ENCODE results near the gene TRPM3.

TRPM3 gene

DNA sequence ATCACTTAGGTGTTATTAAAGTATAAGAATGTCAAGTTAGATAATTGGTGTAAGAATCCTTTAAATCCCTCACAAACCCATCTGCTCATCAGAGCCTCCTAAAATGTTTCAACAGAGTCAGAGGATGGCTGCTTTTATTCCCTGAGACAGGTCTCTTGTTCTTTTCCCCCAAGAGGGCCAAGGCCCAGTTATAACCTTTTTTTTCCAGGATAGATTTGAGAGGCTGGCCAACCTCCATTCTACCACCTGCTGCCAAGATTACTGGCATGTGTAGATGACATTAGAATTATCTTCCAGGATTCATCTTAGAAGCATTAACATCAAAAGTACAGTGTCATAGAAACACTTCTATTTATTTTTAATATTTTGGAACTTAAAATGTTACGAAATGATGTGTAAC lies 305.1 kb downstream of the TRPM3 start:
- H3K27ac ChIP-seq = no peak overlapping the region
- TF ChIP-seq, protein P1, sequence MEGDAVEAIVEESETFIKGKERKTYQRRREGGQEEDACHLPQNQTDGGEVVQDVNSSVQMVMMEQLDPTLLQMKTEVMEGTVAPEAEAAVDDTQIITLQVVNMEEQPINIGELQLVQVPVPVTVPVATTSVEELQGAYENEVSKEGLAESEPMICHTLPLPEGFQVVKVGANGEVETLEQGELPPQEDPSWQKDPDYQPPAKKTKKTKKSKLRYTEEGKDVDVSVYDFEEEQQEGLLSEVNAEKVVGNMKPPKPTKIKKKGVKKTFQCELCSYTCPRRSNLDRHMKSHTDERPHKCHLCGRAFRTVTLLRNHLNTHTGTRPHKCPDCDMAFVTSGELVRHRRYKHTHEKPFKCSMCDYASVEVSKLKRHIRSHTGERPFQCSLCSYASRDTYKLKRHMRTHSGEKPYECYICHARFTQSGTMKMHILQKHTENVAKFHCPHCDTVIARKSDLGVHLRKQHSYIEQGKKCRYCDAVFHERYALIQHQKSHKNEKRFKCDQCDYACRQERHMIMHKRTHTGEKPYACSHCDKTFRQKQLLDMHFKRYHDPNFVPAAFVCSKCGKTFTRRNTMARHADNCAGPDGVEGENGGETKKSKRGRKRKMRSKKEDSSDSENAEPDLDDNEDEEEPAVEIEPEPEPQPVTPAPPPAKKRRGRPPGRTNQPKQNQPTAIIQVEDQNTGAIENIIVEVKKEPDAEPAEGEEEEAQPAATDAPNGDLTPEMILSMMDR (IDR thresholded peaks at IDR 0.05) = no peak
- no peak overlapping the region for H2AFZ ChIP-seq
- H3K9me3 ChIP-seq (ENCODE audit: control insufficient read depth, low read length) = no peaks in the 10 kb centered on the region
- H3K27me3 ChIP-seq (ENCODE audit: control insufficient read depth, insufficient read depth, low read length) = no peaks in the 10 kb centered on the region
- H3K4me2 ChIP-seq (ENCODE audit: low read length) = no peak overlapping the region
- H3K9ac ChIP-seq = no peak overlapping the region
- no peaks in the 10 kb centered on the region for H3K4me1 ChIP-seq
- no peak overlapping the region for H3K4me3 ChIP-seq (ENCODE audit: low read depth, low read length)
- H3K36me3 ChIP-seq (ENCODE audit: control insufficient read depth, insufficient read depth, low read length) = no peaks in the 10 kb centered on the region
- no peaks in the 10 kb centered on the region for H3K79me2 ChIP-seq

DNA sequence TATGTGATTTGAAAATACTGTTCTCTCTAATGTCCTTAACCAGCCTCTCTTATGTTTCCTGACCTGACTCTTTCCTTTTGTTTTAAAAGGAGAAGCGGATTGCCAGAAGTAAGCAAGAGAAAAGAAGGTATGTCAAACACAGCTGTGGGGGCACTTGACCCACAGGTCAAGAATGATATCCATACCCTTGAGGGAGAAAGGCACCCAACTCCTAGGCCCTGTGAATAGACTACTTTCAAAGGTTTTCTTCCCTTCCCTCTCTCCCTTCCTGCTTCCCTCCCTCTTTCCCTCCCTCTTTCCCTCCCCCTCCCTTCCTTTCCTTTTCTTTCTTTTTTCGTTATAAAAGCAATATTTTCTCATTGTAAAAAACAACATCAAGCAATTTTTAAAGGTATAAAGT lies 306.8 kb downstream of the TRPM3 start:
- Histone ChIP-seq H3K9me3 (ENCODE audit: control insufficient read depth, low read length) (no peaks in the 10 kb centered on the region), H3K4me2 (ENCODE audit: low read length) (no peak overlapping the region), H3K36me3 (ENCODE audit: control insufficient read depth, insufficient read depth, low read length) (no peaks in the 10 kb centered on the region), H3K4me3 (ENCODE audit: low read depth, low read length) (no peak overlapping the region), H3K27me3 (ENCODE audit: control insufficient read depth, insufficient read depth, low read length) (no peaks in the 10 kb centered on the region), H3K79me2 (no peaks in the 10 kb centered on the region), H2AFZ (no peak overlapping the region), H3K9ac (no peak overlapping the region), H3K4me1 (no peaks in the 10 kb centered on the region), H3K27ac (no peak overlapping the region)
- TF ChIP-seq, protein P1 (IDR thresholded peaks at IDR 0.05) = no peak

DNA sequence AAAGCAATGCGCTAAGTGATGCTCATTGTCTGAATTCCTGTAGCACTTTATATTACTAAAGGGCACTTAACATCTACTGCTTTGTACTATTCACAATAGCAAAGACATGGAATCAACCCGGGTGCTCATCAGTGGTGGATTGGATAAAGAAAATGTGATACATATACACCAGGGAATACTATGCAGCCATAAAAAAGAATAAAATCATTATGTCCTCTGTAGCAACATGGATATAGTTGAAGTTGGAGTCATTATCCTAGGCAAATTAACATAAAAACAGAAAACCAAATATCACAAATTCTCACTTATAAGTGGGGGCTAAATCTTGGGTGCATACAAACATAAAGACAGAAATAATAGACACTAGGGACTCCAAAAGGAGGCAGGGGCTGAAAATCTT lies 308.3 kb downstream of the TRPM3 start:
- no peaks in the 10 kb centered on the region for H3K9me3 ChIP-seq (ENCODE audit: control insufficient read depth, low read length)
- H3K4me1 ChIP-seq = no peaks in the 10 kb centered on the region
- H3K4me3 ChIP-seq (ENCODE audit: low read depth, low read length) = no peak overlapping the region
- H3K4me2 ChIP-seq (ENCODE audit: low read length) = no peak overlapping the region
- no peaks in the 10 kb centered on the region for H3K36me3 ChIP-seq (ENCODE audit: control insufficient read depth, insufficient read depth, low read length)
- no peak overlapping the region for H3K9ac ChIP-seq
- H2AFZ ChIP-seq = no peak overlapping the region
- H3K27ac ChIP-seq = no peak overlapping the region
- TF ChIP-seq, protein P1 (IDR thresholded peaks at IDR 0.05) = no peak
- no peaks in the 10 kb centered on the region for H3K27me3 ChIP-seq (ENCODE audit: control insufficient read depth, insufficient read depth, low read length)
- no peaks in the 10 kb centered on the region for H3K79me2 ChIP-seq

DNA sequence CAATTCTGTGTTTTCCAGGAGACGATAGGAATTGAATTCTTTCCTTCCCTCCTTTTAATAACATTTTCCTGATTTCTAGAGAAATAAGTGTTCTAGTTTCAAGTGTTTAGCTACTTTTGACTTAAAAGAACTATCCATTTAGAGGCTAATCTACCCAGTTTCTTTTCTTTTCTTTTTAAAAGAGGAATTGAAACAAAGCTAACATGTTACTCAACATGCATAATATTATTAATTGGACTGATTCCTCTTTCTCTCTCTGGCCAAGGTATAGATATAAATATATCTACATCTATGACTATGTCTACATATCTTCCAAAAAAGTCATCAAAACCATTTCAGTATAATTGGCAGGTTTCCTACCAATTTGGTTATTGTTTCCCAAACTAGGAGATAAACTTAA lies 309.8 kb downstream of the TRPM3 start:
- Histone ChIP-seq H3K27me3 (ENCODE audit: control insufficient read depth, insufficient read depth, low read length) (no peaks in the 10 kb centered on the region), H3K4me1 (no peaks in the 10 kb centered on the region), H2AFZ (no peak overlapping the region), H3K79me2 (no peaks in the 10 kb centered on the region), H3K4me3 (ENCODE audit: low read depth, low read length) (no peak overlapping the region), H3K36me3 (ENCODE audit: control insufficient read depth, insufficient read depth, low read length) (no peaks in the 10 kb centered on the region), H3K4me2 (ENCODE audit: low read length) (no peak overlapping the region), H3K27ac (no peak overlapping the region), H3K9me3 (ENCODE audit: control insufficient read depth, low read length) (no peaks in the 10 kb centered on the region), H3K9ac (no peak overlapping the region)
- TF ChIP-seq, protein P1 (IDR thresholded peaks at IDR 0.05) = no peak

DNA sequence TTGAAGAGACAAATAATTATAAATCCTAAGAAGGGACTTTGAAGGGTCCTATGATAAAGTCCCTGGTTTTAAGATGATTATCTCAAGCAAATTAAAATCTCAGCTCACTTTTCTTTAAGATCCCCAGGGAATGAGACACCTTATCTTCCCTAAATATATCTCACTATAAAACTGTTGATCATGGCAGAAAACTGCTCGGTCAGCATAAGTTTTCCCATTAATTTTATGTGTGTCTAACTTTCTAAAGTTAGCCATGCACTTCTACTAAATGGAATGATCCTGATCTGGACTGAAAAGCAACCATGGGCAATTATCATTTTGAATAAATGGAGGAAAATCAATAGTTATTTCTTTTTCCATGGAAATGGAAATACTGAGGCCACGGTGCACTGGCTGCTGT lies 314.5 kb downstream of the TRPM3 start:
- Histone ChIP-seq H3K4me3 (ENCODE audit: low read depth, low read length) (no peak overlapping the region), H2AFZ (no peak overlapping the region), H3K4me1 (no peaks in the 10 kb centered on the region), H3K36me3 (ENCODE audit: control insufficient read depth, insufficient read depth, low read length) (no peaks in the 10 kb centered on the region), H3K9ac (no peak overlapping the region), H3K79me2 (no peaks in the 10 kb centered on the region), H3K27ac (no peak overlapping the region), H3K9me3 (ENCODE audit: control insufficient read depth, low read length) (no peaks in the 10 kb centered on the region), H3K27me3 (ENCODE audit: control insufficient read depth, insufficient read depth, low read length) (no peaks in the 10 kb centered on the region), H3K4me2 (ENCODE audit: low read length) (no peak overlapping the region)
- TF ChIP-seq, protein P1 (IDR thresholded peaks at IDR 0.05) = no peak
